HepG2 (cell line): ENCODE data around the gene REEP3. TPM values are rescaled to one million over a fixed set of nuclear protein-coding genes. Genes with fewer than 3 reads are reported as not detected.
A peak's percentile ranks its signal among the peaks of the same experiment; 100 is the strongest.

Experiments
- BRF2 ChIP-seq: sonication (generic); formaldehyde crosslinking; IDR thresholded peaks from 2 replicates; pipeline ENCODE4 v1.8.1; 2022; ENCODE audit warnings: mild to moderate bottlenecking, missing genetic modification reagents
- CCDC6 ChIP-seq: sonication (generic); formaldehyde crosslinking; IDR thresholded peaks from 2 replicates; pipeline ENCODE4 v1.8.1; 2022; ENCODE audit warnings: mild to moderate bottlenecking, missing genetic modification reagents, moderate library complexity
- HIVEP1 ChIP-seq: sonication (generic); formaldehyde crosslinking; IDR thresholded peaks from 2 replicates; pipeline ENCODE4 v1.4.0; 2020; ENCODE audit warnings: mild to moderate bottlenecking, missing genetic modification reagents
- PHB2 ChIP-seq: fragments of 450-650 bp; IDR thresholded peaks from 2 replicates; pipeline ENCODE4 v1.6.1; 2018; ENCODE audit not compliant: partially characterized antibody
- TMF1 ChIP-seq: sonication (generic); formaldehyde crosslinking; IDR thresholded peaks from 2 replicates; pipeline ENCODE4 v1.8.1; 2022; ENCODE audit warnings: low read depth, missing genetic modification reagents
- ZBTB38 ChIP-seq: sonication (generic); formaldehyde crosslinking; IDR thresholded peaks from 2 replicates; pipeline ENCODE4 v1.5.1; 2020; ENCODE audit warnings: mild to moderate bottlenecking, missing genetic modification reagents
- ZBTB43 ChIP-seq: sonication (generic); formaldehyde crosslinking; conservative IDR thresholded peaks from 2 replicates; pipeline ENCODE4 v1.4.0; 2020; ENCODE audit warnings: missing genetic modification reagents
- ZNF354B ChIP-seq: sonication (generic); formaldehyde crosslinking; IDR thresholded peaks from 2 replicates; pipeline ENCODE4 v1.8.0; 2022; ENCODE audit warnings: mild to moderate bottlenecking, missing genetic modification reagents
- ZNF407 ChIP-seq: sonication (generic); formaldehyde crosslinking; IDR thresholded peaks from one replicate; pipeline ENCODE4 v1.5.1; 2020; ENCODE audit warnings: mild to moderate bottlenecking, missing genetic modification reagents; ENCODE audit errors: not compliant biosample characterization
- ZNF512B ChIP-seq: sonication (generic); formaldehyde crosslinking; IDR thresholded peaks from 2 replicates; pipeline ENCODE4 v1.5.1; 2020; ENCODE audit warnings: missing genetic modification reagents, mild to moderate bottlenecking, borderline replicate concordance
- ZNF704 ChIP-seq: sonication (generic); formaldehyde crosslinking; IDR thresholded peaks from 2 replicates; pipeline ENCODE4 v1.8.1; 2023; ENCODE audit warnings: mild to moderate bottlenecking, inconsistent platforms, moderate library complexity, missing genetic modification reagents, borderline replicate concordance
- ZNF737 ChIP-seq: sonication (generic); formaldehyde crosslinking; IDR thresholded peaks from 2 replicates; pipeline ENCODE4 v1.5.0; 2020; ENCODE audit warnings: missing genetic modification reagents, mild to moderate bottlenecking, borderline replicate concordance
- polyA plus RNA-seq, 8 experiments: library from polyadenylated mRNA; depleted of rRNA in 3 of 8; stranded (reverse) in 7 of 8; unstranded in 1 of 8; fragments of >200 nt; fragmentation: Illumina TruSeq in 4 of 8; extraction: Trizol in 4 of 8; gene quantifications; 2 replicates each; pipeline versions ENCODE4 v1.2.1 to v1.2.3, GENCODE V29; 2011 to 2016; ENCODE audit warnings: low read depth in 4 of 8, missing spikeins in 1 of 8, mixed read lengths in 1 of 8; ENCODE audit not compliant: insufficient read depth in 1 of 8
- total RNA-seq, 5 experiments: library from RNA; depleted of rRNA; stranded (reverse); fragments of >200 nt; fragmentation: Illumina TruSeq; extraction: Trizol; gene quantifications; 2 replicates each; pipeline ENCODE4 v1.2.3, GENCODE V29; 2016; ENCODE audit warnings: low read depth in 1 of 5

Gene REEP3
- total and polyA plus RNA-seq, 2 of the 13 experiments (the other 11 are each of a cell fraction or from before 2014, with no cell fraction given): 7.1 to 31.4 TPM

- TF ChIP-seq BRF2 (CRISPR knock-in tag): 0 out of 2 replicates have a peak, but pooled peaks have one; percentile 3
- TF ChIP-seq ZBTB43 (CRISPR knock-in tag): no peak
- TF ChIP-seq ZBTB38 (CRISPR knock-in tag): no peak
- 0 out of 2 replicates have a peak, but pooled peaks have one; percentile 60 for TF ChIP-seq ZNF512B (CRISPR knock-in tag)
- no peak for TF ChIP-seq ZNF704 (CRISPR knock-in tag)
- TF ChIP-seq PHB2: no peak
- TF ChIP-seq ZNF354B (CRISPR knock-in tag): no peak
- TF ChIP-seq TMF1: no peak; the same call in 1 of the 2 replicates
- TF ChIP-seq ZNF407 (CRISPR knock-in tag): no peak
- TF ChIP-seq CCDC6 (CRISPR knock-in tag): peak; percentile 50; the same call in 1 of the 2 replicates
- TF ChIP-seq ZNF737 (CRISPR knock-in tag): no peak
- TF ChIP-seq HIVEP1 (CRISPR knock-in tag): no peak; the same call in 1 of the 2 replicates
Observed at GRCh38 chr10:63630085-63630930, 109.1 kb downstream of the REEP3 start (continued).
